ENCODE measurements around the gene PCGF2.
"Not testable (repeated sequence)": the region's sequence is repeated elsewhere in the genome, so short reads cannot be mapped to it uniquely, and the experiment has no call there.

The PCGF2 gene
- total RNA-seq, result 0 to 0.12 (median 0) reads per million in 4 donors

GRCh38 chr17:38748149-38748891 is at the start of gene PCGF2:
Gene PCGF2 (minus strand): TSS chr17:38748336. CDS start chr17:38740402, 7,934 bp downstream.
- DNase-seq, result no peak

DNA sequence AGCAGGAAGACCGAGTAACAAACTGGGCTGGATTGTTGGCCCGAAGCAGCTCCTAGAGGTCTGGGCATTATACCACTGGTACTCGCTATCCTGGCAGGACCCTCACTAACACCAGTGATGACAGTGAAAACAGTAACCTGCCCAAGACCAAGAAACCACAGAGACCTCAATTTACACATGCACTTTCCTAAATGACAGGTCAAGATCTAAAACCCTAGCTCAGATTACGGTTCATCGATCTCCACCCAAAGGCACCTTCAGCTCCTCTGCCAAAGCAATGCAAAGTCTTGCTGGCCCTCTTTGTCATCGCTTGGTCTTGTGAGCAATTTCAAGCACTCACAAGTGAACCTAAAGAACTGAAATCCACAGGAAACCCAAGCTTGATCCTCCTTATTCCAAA is 49.7 kb upstream of the PCGF2 start:
- no peak for DNase-seq

DNA sequence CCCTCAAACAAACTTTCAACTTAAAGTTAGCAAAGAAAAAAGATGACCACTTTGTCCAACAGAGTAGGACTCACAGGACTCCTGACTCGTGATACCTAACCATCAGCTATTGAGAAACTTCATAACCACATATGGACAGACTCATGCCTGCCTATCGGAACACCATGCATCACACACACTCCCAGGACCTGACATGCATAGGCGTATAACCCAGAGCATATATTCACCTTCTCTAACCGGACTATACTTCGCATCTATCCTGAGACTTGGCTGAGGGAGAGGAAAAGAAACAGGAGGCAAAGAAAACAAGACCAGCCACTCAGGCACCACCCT is 49.0 kb upstream of the PCGF2 start:
- DNase-seq, result no peak

DNA sequence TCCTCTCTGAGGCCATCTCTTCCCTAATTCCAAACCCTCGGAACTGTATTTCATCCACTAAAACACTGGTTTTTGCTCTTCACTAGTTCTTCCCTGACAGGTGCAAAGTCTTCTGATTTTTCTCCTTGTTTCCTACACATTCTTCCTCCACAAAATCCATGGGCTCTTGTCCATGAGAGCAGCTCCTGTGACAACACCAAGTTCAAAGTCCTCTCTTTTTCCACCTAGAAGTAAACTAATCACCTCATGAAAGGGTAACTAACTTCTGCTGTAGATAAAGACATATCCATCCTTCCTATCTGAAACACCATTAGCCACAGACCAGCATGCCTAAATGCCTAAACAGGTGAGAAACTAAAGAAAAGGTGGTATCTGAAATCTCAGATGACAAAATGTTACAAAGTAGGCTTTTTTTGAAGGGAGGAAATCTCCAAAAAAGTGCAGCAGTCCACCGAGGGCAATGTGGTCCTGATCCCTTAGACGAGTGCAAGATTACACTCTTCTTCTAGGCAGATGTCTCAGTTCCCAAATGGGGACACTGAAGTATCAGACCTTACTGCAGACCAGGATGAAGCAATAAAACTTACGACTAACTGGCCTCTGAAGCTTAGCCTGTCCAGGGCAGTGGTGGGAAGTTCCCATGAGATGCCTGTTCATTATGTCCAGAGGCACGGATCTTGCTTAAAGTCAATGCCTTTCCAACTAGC is 48.5 kb upstream of the PCGF2 start:
- DNase-seq, result no peak

GRCh38 chr17:38794221-38794620 is 46.1 kb upstream of the PCGF2 start:
- DNase-seq, result no peak

GRCh38 chr17:38791162-38791561 is 43.0 kb upstream of the PCGF2 start:
- no peak for DNase-seq

DNA sequence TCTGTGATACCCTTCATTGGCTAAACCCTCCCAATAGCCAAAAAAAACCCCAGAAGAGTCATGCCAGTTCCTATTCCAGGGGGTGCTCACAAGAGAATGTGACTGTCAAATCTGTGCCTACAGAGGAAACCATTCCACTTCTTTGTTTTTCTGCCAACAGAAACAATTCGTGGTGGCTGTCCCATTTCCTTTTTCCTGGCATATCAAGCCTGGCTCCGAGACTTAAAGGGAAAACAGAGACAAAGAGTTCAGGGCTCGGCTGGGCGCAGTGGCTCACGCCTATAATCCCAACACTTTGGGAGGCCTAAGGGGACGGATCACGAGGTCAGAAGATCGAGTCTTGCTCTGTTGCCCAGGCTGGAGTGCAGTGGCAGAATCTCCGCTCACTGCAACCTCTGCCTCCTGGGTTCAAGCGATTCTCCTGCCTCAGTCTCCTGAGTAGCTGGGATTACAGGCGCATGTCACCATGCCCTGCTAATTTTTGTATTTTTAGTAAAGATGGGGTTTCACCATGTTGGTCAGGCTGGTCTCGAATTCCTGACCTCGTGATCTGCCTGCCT is 42.1 kb upstream of the PCGF2 start:
- not testable (repeated sequence) for DNase-seq

GRCh38 chr17:38789185-38789584 is 41.0 kb upstream of the PCGF2 start:
- DNase-seq, result no peak

GRCh38 chr17:38787999-38788398 is 39.9 kb upstream of the PCGF2 start:
- DNase-seq, result not testable (repeated sequence)

DNA sequence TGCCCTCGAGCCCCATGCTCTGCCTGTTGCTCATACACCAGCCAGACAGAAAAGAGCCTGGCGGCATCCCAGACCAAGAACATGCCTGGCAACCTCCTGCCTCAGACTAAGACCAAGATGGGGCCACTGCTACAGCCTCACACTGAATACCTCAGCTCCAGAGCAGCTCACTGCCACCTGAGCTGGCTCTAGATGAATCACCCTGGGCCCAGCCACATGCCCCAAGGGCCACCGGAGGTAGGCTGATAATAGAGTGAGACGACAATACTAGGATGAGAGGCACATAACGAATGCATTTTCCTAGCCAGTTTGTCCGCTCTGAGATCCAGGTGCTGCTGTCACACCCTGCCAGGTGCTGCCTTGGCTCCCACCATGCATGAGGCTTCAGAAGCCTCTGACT is 38.2 kb upstream of the PCGF2 start:
- no peak for DNase-seq

DNA sequence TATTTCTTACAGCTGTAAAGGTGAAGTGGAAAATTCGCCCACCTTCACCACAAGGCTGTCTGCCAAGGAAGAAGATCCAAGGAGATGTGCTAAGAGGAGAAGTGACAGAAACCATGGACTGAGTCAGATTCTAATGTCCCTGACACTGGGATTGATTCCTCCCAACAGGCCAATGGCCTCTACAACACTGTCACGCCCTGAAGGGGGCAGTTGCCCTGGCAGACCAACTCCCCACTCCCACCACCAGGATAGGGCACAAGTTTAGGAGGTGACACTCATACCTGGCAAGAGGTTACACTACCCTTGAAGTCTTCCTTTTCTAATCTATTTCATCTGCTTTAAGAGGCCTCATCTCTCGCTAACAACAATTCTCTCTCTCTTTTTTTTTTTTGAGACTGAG is 35.1 kb upstream of the PCGF2 start:
- DNase-seq, result no peak

DNA sequence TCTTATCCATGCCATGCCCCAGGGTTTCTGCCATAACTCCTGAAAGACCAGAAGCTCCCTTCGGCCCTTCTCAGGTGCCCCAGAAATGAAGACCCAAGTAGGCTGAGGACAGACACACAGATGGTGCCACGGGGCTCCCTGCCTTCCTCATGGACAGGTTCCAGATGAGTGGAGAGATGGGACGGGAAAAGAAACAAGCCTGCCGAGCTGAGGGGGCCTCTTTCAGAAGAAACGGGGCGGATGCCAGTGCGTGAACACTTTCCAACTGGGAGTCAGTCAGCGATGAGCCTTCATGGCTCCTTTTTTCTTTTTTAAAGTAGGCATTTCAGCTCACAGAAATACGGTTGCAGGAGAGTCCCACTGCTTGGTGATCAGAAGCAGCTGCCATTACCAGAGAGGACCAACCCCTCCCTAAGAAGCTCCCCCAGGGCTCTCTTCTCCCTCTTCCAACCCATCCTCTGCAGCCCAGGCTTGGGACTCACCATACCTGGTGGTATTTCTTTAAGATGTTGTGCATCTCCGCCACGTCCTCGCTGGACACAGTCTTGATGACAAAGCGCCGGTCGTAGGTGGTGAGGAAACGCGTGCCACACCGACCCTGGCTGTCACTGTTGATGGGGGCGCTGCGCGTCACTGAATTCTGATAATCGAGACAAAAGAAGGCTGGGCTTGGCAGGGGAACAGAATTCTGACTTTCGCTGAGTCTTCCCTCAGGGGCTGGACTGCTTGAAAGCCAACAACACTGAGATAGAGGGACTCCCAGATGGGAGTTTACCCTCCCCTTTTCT is 32.0 kb upstream of the PCGF2 start:
- DNase-seq, result no peak

- no peak for DNase-seq
Observed at GRCh38 chr17:38777641-38778250, 29.6 kb upstream of the PCGF2 start.

- no peak for DNase-seq
Observed at GRCh38 chr17:38773258-38773657, 25.1 kb upstream of the PCGF2 start.

DNA sequence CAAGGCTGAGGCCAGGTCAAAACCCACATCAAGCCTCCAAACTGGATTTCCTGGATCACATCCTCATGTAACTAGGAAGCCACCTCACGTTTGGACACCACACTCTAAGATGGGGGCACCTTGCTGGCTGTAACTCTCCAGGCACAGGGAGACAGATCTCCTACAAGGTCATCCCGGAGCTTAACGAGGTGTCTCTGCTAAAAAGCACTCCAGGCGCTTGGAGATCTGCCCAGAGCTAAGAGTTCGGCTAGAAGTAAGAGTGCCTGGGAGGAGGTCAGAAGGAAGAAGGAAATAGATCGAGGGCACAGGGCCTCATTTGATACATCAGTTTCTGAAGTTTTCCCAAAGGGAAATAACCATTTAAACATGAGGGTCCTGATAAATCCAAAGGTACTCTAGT is 20.3 kb upstream of the PCGF2 start:
- DNase-seq, result no peak

GRCh38 chr17:38766341-38766740 is 18.2 kb upstream of the PCGF2 start:
- no peak for DNase-seq

- no peak for DNase-seq
Observed at GRCh38 chr17:38762231-38762630, 14.1 kb upstream of the PCGF2 start.

DNA sequence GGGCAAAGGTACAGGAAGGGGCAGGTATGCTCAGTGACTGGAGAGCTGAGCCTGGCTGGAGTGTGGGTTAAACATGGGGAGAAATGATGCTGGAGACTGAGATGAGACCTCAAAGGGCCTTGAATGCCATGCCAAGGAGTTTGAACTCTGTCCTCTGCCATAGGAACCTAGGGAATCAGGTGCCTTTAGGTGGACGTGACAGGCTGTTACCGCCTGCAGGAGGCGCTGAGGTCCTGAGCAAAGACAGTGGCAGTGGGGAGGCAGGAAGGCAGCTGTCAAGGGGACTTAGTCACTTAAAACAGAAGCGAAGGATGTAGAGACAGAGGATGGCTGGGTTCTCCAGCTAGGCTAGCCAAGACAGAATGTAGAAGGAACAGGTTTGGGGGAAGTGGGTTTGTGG is 13.5 kb upstream of the PCGF2 start:
- DNase-seq, result peak in 1 of 5 donors; percentile 36

DNA sequence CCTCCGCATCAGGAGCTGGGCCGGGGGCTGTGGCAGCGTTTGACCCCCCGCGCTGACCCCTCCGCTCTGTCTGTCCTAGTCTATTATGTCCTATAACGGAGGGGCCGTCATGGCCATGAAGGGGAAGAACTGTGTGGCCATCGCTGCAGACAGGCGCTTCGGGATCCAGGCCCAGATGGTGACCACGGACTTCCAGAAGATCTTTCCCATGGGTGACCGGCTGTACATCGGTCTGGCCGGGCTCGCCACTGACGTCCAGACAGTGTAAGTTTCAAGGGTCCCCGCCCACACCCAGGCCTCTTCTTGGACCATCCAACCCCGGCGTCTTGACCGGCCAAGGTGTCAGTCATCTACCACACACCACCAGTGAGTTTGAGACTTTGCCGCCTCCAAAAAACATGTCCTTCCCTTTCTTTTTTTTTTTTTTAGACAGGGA is 5.0 kb upstream of the PCGF2 start:
- DNase-seq, result no peak

GRCh38 chr17:38752308-38753070 is 4.4 kb upstream of the PCGF2 start, which contains the start of gene PSMB3:
Gene PSMB3 (plus strand): TSS chr17:38752741. CDS start chr17:38752827, 86 bp downstream.
- peak; percentile 92 to 99 (median 95) for DNase-seq

DNA sequence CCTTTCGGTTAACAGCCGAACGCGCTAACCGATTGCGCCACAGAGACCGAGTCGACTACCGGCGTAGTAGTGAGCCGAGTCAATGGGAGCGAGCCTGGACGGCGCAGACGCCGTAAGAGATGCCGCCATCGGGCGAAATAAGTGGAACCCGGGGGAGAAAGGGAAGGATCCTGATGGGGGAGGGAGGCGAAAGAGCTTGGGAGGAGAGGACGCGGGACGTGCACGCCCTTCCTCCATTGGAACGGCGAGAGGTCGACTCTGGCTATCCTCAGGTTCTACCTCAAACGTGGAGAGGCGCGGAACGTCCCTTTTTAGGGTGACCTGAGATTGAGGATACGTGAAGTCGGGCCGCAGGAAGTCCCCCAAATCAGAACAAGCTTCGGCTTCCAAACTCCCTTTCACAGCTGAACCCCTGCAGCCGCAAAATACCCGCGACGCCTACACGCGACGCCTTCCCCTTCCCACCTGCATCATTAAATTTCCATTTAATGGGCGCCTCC is 3.7 kb upstream of the PCGF2 start:
- peak; percentile 44 to 87 (median 67) for DNase-seq

Data from T-helper 1 cell (primary cell).